HG02571 (cell line): ENCODE measurements around the gene TNRC6B.
"Not testable (repeated sequence)": the region's sequence is repeated elsewhere in the genome, so short reads cannot be mapped to it uniquely, and the experiment has no call there.

Source experiments
- ATAC-seq: cut with Tn5 transposase; IDR thresholded peaks from one replicate; pipeline ENCODE4 v1.9.1; 2021; ENCODE audit warnings: mild to moderate bottlenecking, moderate library complexity; ENCODE audit not compliant: unreplicated experiment

The TNRC6B gene

GRCh38 chr22:40210818-40211217 is 33.1 kb downstream of the TNRC6B start:
- no peak for ATAC-seq

GRCh38 chr22:40211476-40212054 is 33.8 kb downstream of the TNRC6B start:
- no peak for ATAC-seq

GRCh38 chr22:40212121-40212520 is 34.4 kb downstream of the TNRC6B start:
- ATAC-seq, result no peak

GRCh38 chr22:40213478-40213877 is 35.8 kb downstream of the TNRC6B start:
- no peak for ATAC-seq

GRCh38 chr22:40215266-40215665 is 37.5 kb downstream of the TNRC6B start:
- ATAC-seq, result no peak

- no peak for ATAC-seq
Measured at GRCh38 chr22:40216041-40216756, 38.5 kb downstream of the TNRC6B start.

- no peak for ATAC-seq
Measured at GRCh38 chr22:40218152-40218551, 40.4 kb downstream of the TNRC6B start.

- no peak for ATAC-seq
Measured at GRCh38 chr22:40218723-40219294, 41.1 kb downstream of the TNRC6B start.

- no peak for ATAC-seq
Measured at GRCh38 chr22:40220316-40221054, 42.8 kb downstream of the TNRC6B start.

- no peak for ATAC-seq
Measured at GRCh38 chr22:40221055-40221414, 43.3 kb downstream of the TNRC6B start.

- not testable (repeated sequence) for ATAC-seq
Measured at GRCh38 chr22:40222979-40223378, 45.3 kb downstream of the TNRC6B start.

GRCh38 chr22:40224702-40225101 is 47.0 kb downstream of the TNRC6B start:
- no peak for ATAC-seq

- ATAC-seq, result no peak
Measured at GRCh38 chr22:40226620-40227019, 48.9 kb downstream of the TNRC6B start.

- no peak for ATAC-seq
Measured at GRCh38 chr22:40231618-40232313, 54.0 kb downstream of the TNRC6B start.

GRCh38 chr22:40232624-40233023 is 54.9 kb downstream of the TNRC6B start:
- ATAC-seq, result no peak

- no peak for ATAC-seq
Measured at GRCh38 chr22:40233886-40234285, 56.2 kb downstream of the TNRC6B start.

GRCh38 chr22:40234658-40235057 is 56.9 kb downstream of the TNRC6B start:
- ATAC-seq, result no peak

GRCh38 chr22:40235308-40235707 is 57.6 kb downstream of the TNRC6B start:
- ATAC-seq, result no peak

GRCh38 chr22:40236131-40236665 is 58.5 kb downstream of the TNRC6B start:
- no peak for ATAC-seq

GRCh38 chr22:40237241-40237640 is 59.5 kb downstream of the TNRC6B start:
- ATAC-seq, result no peak
